ENCODE data around the gene ARIH2. TPM values are rescaled to one million over a fixed set of nuclear protein-coding genes. Genes with fewer than 3 reads are reported as not detected.

Gene ARIH2
- total RNA-seq, 1 donor from 2014 or later, result 82.5 TPM

GRCh38 chr3:49022688-49023171, 104.1 kb downstream of the ARIH2 start:
- Mint-ChIP-seq H3K27me3 (ENCODE audit: unreplicated experiment) (no peaks in the 10 kb centered on the region), H3K4me1 (ENCODE audit: unreplicated experiment) (peaks cover 33% of the 10 kb centered on the region), H3K27ac (ENCODE audit: unreplicated experiment) (peak overlapping the region; percentile 94), H3K36me3 (ENCODE audit: unreplicated experiment) (peaks cover 30% of the 10 kb centered on the region), H3K4me3 (ENCODE audit: unreplicated experiment) (peak overlapping the region; percentile 90), H3K9me3 (ENCODE audit: unreplicated experiment) (no peaks in the 10 kb centered on the region)
- no peak for DNase-seq (ENCODE audit: extremely low spot score, unreplicated experiment)
- TF ChIP-seq CTCF (IDR thresholded peaks at IDR 0.05), result no peak

DNA sequence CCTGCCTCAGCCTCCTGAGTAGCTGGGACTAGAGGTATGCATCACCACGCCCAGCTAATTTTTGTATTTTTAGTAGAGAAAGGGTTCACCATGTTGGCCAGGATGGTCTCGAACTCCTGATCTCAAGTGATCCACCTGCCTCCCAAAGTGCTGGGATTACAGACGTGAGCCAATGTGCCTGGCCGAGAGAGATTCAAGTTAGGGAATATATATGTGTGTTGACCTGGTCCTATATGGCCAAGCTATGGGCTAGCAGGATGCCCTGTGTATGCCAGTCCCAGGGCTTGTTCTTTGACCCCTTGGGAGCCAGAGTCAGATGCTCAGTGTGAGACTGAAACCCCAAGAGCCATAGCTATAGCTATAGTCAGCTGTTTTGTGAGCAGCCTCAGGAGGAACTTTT, 105.1 kb downstream of the ARIH2 start:
- Mint-ChIP-seq H3K4me1 (ENCODE audit: unreplicated experiment) (peaks cover 39% of the 10 kb centered on the region), H3K27ac (ENCODE audit: unreplicated experiment) (no peak overlapping the region), H3K9me3 (ENCODE audit: unreplicated experiment) (no peaks in the 10 kb centered on the region), H3K4me3 (ENCODE audit: unreplicated experiment) (peak overlapping the region; percentile 90), H3K27me3 (ENCODE audit: unreplicated experiment) (no peaks in the 10 kb centered on the region), H3K36me3 (ENCODE audit: unreplicated experiment) (peaks cover 30% of the 10 kb centered on the region)
- TF ChIP-seq CTCF (IDR thresholded peaks at IDR 0.05), result no peak
- DNase-seq (ENCODE audit: extremely low spot score, unreplicated experiment), result no peak

GRCh38 chr3:49024449-49024848, 105.8 kb downstream of the ARIH2 start:
- Mint-ChIP-seq H3K27ac (ENCODE audit: unreplicated experiment) (no peak overlapping the region), H3K4me3 (ENCODE audit: unreplicated experiment) (no peak overlapping the region), H3K36me3 (ENCODE audit: unreplicated experiment) (peaks cover 30% of the 10 kb centered on the region), H3K9me3 (ENCODE audit: unreplicated experiment) (no peaks in the 10 kb centered on the region), H3K27me3 (ENCODE audit: unreplicated experiment) (no peaks in the 10 kb centered on the region), H3K4me1 (ENCODE audit: unreplicated experiment) (peaks cover 35% of the 10 kb centered on the region)
- TF ChIP-seq CTCF (IDR thresholded peaks at IDR 0.05), result no peak
- no peak for DNase-seq (ENCODE audit: extremely low spot score, unreplicated experiment)

- Mint-ChIP-seq H3K4me1 (ENCODE audit: unreplicated experiment) (peaks cover 33% of the 10 kb centered on the region), H3K4me3 (ENCODE audit: unreplicated experiment) (no peak overlapping the region), H3K36me3 (ENCODE audit: unreplicated experiment) (peaks cover 30% of the 10 kb centered on the region), H3K27ac (ENCODE audit: unreplicated experiment) (no peak overlapping the region), H3K9me3 (ENCODE audit: unreplicated experiment) (no peaks in the 10 kb centered on the region), H3K27me3 (ENCODE audit: unreplicated experiment) (no peaks in the 10 kb centered on the region)
- no peak for TF ChIP-seq CTCF (IDR thresholded peaks at IDR 0.05)
- no peak for DNase-seq (ENCODE audit: extremely low spot score, unreplicated experiment)
These were observed 106.6 kb downstream of the ARIH2 start for GRCh38 chr3:49025005-49025792.

- H3K27me3 Mint-ChIP-seq (ENCODE audit: unreplicated experiment), result no peaks in the 10 kb centered on the region
- peaks cover 31% of the 10 kb centered on the region for H3K4me1 Mint-ChIP-seq (ENCODE audit: unreplicated experiment)
- H3K9me3 Mint-ChIP-seq (ENCODE audit: unreplicated experiment), result no peaks in the 10 kb centered on the region
- peaks cover 30% of the 10 kb centered on the region for H3K36me3 Mint-ChIP-seq (ENCODE audit: unreplicated experiment)
- no peak overlapping the region for H3K4me3 Mint-ChIP-seq (ENCODE audit: unreplicated experiment)
- no peak overlapping the region for H3K27ac Mint-ChIP-seq (ENCODE audit: unreplicated experiment)
- DNase-seq (ENCODE audit: extremely low spot score, unreplicated experiment), result no peak
- no peak for TF ChIP-seq CTCF (IDR thresholded peaks at IDR 0.05)
These were observed 107.3 kb downstream of the ARIH2 start for GRCh38 chr3:49025793-49026520.

Data from osteocyte (in vitro differentiated cells).